Measurements from ENCODE around the gene RMC1.

Gene RMC1

GRCh38 chr18:23503038-23503962 lies at the start of gene RMC1:
RMC1 (plus strand) TSS chr18:23503511; CDS start chr18:23503619, 108 bp downstream.
- no peak for TF ChIP-seq CTCF (IDR thresholded peaks at IDR 0.05; ENCODE audit: extremely low read depth, missing control alignments)
- DNase-seq (ENCODE audit: low spot score), result peak; percentile 97

GRCh38 chr18:23453680-23454058 lies 49.6 kb upstream of the RMC1 start:
- no peak for DNase-seq (ENCODE audit: low spot score)

GRCh38 chr18:23456835-23457234 lies 46.5 kb upstream of the RMC1 start:
- no peak for DNase-seq (ENCODE audit: low spot score)
- TF ChIP-seq CTCF (IDR thresholded peaks at IDR 0.05; ENCODE audit: extremely low read depth, missing control alignments), result no peak

More at GRCh38 chr18:23453680-23454058, 49.6 kb upstream of the RMC1 start:
- no peak for TF ChIP-seq CTCF (IDR thresholded peaks at IDR 0.05; ENCODE audit: extremely low read depth, missing control alignments)

GRCh38 chr18:23458830-23459529 lies 44.3 kb upstream of the RMC1 start:
- no peak for TF ChIP-seq CTCF (IDR thresholded peaks at IDR 0.05; ENCODE audit: extremely low read depth, missing control alignments)
- DNase-seq (ENCODE audit: low spot score), result no peak

- TF ChIP-seq CTCF (IDR thresholded peaks at IDR 0.05; ENCODE audit: extremely low read depth, missing control alignments), result no peak
Observed at GRCh38 chr18:23459530-23459921, 43.8 kb upstream of the RMC1 start.

GRCh38 chr18:23460285-23461273 lies 42.7 kb upstream of the RMC1 start:
- TF ChIP-seq CTCF (IDR thresholded peaks at IDR 0.05; ENCODE audit: extremely low read depth, missing control alignments), result no peak
- DNase-seq (ENCODE audit: low spot score), result no peak

More at GRCh38 chr18:23459530-23459921, 43.8 kb upstream of the RMC1 start:
- no peak for DNase-seq (ENCODE audit: low spot score)

Measured in GM20000 (cell line).